Mucosa of descending colon (tissue), 3 donors: ENCODE results near the gene NME4. TPM values are rescaled to one million over a fixed set of nuclear protein-coding genes. Genes with fewer than 3 reads are reported as not detected.
"Not testable (repeated sequence)": the region's sequence is repeated elsewhere in the genome, so short reads cannot be mapped to it uniquely, and the experiment has no call there.

ENCODE experiments used
- ATAC-seq: fragments of 200-7000 bp; cut with Tn5 transposase; one replicate; pipeline ENCODE4 v1.9.1; 2020; ENCODE audit warnings: mild to moderate bottlenecking, moderate library complexity
- DNase-seq, 3 donors: peaks; one replicate each; pipeline ENCODE4 v3.0.0-alpha.2; 2020
- H3K36me3 ChIP-seq: fragments of 200-600 bp; one replicate; pipeline ENCODE4 v1.8.0; 2021; ENCODE audit warnings: low read depth, mild to moderate bottlenecking
- H3K4me1 ChIP-seq: fragments of 200-600 bp; one replicate; pipeline ENCODE4 v1.8.0; 2021; ENCODE audit warnings: low read depth, mild to moderate bottlenecking
- H3K4me3 ChIP-seq: fragments of 200-600 bp; one replicate; pipeline ENCODE4 v1.8.0; 2021; ENCODE audit warnings: mild to moderate bottlenecking
- H3K9me3 ChIP-seq: fragments of 200-600 bp; one replicate; pipeline ENCODE4 v1.8.0; 2021; ENCODE audit warnings: mild to moderate bottlenecking
- intact Hi-C, 2 donors: fragments of 100-400 bp; cut with DNase I in 1 of 2; cut with micrococcal nuclease in 1 of 2; formaldehyde crosslinking; loops; one replicate each; pipeline versions ENCODE4 v1.11.0 to v1.11.1; 2022; cut with DNase I, micrococcal nuclease
- total RNA-seq, 3 donors: library from RNA; stranded (reverse); fragmentation: NEBNext Ultra II Directional in 2 of 3; extraction: Animal tissue kit (Norgen Biotek cat#: 25700) in 2 of 3; gene quantifications; one replicate each; pipeline versions ENCODE4 v1.2.1 to v1.2.4, GENCODE V29; 2021 to 2023
- TF ChIP-seq, protein P1 (sequence below): fragments of 200-600 bp; IDR thresholded peaks from one replicate; pipeline ENCODE4 v1.8.0; 2022; ENCODE audit warnings: antibody characterized with exemption, mild to moderate bottlenecking
- donor health status: DM: no; HTN: no; CAD: no; lungs with moderate emphysema.
- donor health status: DM: no; HTN: no; CAD: no.
- donor health status: DM: no; HTN: yes; CAD: no.

Gene NME4
- total RNA-seq, 3 donors from 2014 or later = 24.5 to 125 (median 43.6) TPM

DNA sequence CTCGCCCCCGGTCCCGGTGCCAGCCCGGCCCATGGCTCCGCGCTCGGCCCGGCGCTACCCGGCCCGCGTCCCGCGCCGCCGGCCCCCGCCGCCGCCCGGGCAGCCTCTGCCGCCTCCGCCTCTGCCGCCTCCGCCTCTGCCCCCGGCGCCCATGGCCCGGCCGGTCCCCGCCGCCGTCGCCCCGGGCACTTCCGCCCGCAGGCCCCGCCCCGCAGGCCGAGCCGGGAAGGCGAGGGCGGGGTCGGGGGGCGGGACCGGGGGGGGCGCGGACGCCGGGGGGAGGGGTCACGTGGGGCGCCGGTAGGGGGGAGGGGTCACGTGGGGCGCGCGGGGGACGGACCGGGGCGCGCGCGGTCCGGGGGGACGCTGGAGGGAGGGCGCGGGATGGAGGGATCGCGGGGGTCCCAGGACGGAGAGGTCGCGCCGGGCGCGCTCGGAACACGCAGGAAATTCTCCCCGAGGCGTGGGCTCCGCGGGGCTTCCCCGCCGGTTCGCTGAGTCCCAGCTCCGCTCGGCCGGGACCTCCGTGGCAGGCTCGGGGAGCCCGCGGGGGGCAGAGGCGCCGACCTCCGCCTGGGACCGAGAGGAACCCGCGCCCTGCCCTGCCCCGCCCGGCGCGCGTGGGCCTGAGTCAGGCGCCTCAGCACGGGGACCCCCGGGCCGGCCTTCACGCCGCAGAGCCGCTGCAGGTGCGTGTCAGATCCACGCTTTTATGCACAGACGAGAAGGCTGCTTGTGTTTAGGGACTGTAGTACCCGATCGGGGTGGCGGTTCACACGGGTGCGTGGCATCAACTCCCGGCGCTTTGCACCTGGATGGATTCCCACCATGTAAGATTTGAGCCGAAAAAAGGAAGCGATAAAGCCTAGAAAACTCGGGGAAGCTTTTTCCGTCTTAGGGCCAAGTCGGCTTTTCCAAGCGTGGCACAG lies 14.9 kb upstream of the NME4 start, which contains the start of gene PGAP6:
TSS of gene PGAP6 (minus strand) at position 190 of the 929 bp plus-strand sequence. CDS start at position 33, 157 bp downstream.
- H3K36me3 ChIP-seq = no peaks in the 10 kb centered on the region
- intact Hi-C loops = no loop called here
- peak within 1 kb of the TSS; percentile 85 for H3K4me3 ChIP-seq
- H3K9me3 ChIP-seq = no peaks in the 10 kb centered on the region
- ATAC-seq (peak; percentile 71), DNase-seq (peak; percentile 74 to 83 (median 80))
- TF ChIP-seq, protein P1, sequence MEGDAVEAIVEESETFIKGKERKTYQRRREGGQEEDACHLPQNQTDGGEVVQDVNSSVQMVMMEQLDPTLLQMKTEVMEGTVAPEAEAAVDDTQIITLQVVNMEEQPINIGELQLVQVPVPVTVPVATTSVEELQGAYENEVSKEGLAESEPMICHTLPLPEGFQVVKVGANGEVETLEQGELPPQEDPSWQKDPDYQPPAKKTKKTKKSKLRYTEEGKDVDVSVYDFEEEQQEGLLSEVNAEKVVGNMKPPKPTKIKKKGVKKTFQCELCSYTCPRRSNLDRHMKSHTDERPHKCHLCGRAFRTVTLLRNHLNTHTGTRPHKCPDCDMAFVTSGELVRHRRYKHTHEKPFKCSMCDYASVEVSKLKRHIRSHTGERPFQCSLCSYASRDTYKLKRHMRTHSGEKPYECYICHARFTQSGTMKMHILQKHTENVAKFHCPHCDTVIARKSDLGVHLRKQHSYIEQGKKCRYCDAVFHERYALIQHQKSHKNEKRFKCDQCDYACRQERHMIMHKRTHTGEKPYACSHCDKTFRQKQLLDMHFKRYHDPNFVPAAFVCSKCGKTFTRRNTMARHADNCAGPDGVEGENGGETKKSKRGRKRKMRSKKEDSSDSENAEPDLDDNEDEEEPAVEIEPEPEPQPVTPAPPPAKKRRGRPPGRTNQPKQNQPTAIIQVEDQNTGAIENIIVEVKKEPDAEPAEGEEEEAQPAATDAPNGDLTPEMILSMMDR = no peak
- H3K4me1 ChIP-seq = peaks cover 18% of the 10 kb centered on the region

DNA sequence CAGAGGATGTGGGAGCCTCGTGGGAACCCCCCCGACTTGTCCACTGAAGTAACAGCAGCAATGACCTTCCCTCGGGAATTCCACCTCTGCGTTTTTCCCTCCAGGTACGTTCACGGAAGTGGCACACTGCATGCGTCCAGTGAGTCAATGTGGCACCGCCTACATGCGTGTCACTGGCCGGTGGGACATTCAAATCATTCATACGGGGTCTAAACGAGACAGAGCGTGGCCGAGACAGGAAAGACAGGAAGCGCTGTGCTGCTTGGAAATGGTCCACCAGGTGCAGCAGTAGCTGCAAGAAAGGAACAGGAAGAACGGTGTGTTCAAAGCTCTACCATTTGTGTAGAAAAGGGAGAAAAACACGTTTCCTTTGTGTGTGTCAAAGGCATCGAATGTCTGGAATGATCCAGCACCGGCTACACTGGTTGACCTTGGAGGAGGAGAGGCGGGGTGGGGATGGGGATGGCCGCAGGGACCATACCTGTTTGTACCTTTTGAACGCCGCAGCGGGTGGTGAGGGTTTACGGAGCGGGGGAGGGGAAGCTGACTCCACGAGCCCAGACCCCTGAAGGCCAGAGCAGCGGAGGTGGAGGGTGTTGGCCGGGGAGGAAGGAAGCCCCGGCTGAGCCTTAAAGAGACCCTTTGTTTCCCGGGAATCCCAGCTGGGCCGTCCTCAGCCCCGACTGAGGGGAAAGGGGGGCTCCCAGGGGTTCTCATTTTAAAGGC lies 13.5 kb upstream of the NME4 start:
- Histone ChIP-seq H3K9me3 (no peaks in the 10 kb centered on the region), H3K36me3 (no peaks in the 10 kb centered on the region), H3K4me1 (peaks cover 18% of the 10 kb centered on the region), H3K4me3 (no peak overlapping the region)
- peak; percentile 78 to 84 (median 80) for DNase-seq
- ATAC-seq = peak; percentile 60
- intact Hi-C loops = no loop called here
- TF ChIP-seq, protein P1 = no peak

DNA sequence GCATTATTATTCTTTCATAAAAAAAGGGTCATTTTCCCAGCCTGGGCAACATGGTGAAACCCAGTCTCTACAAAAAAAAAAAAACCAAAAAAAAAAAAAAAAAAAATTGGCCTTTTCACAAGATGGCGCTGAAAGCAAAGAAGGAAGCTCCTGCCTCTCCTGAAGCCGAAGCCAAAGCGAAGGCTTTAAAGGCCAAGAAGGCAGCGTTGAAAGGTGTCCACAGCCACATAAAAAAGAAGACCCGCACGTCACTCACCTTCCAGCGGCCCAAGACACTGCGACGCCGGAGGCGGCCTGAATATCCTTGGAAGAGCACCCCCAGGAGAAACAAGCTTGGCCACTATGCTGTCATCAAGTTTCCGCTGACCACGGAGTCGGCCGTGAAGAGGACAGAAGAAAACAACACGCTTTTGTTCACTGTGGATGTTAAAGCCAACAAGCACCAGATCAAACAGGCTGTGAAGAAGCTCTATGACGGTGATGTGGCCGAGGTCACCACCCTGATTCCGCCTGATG lies 10.3 kb upstream of the NME4 start:
- no peak for ATAC-seq
- H3K36me3 ChIP-seq = no peaks in the 10 kb centered on the region
- H3K4me1 ChIP-seq = no peaks in the 10 kb centered on the region
- H3K9me3 ChIP-seq = no peaks in the 10 kb centered on the region
- no peak overlapping the region for H3K4me3 ChIP-seq
- intact Hi-C loops = no loop called here
- TF ChIP-seq, protein P1 = no peak
- no peak for DNase-seq

DNA sequence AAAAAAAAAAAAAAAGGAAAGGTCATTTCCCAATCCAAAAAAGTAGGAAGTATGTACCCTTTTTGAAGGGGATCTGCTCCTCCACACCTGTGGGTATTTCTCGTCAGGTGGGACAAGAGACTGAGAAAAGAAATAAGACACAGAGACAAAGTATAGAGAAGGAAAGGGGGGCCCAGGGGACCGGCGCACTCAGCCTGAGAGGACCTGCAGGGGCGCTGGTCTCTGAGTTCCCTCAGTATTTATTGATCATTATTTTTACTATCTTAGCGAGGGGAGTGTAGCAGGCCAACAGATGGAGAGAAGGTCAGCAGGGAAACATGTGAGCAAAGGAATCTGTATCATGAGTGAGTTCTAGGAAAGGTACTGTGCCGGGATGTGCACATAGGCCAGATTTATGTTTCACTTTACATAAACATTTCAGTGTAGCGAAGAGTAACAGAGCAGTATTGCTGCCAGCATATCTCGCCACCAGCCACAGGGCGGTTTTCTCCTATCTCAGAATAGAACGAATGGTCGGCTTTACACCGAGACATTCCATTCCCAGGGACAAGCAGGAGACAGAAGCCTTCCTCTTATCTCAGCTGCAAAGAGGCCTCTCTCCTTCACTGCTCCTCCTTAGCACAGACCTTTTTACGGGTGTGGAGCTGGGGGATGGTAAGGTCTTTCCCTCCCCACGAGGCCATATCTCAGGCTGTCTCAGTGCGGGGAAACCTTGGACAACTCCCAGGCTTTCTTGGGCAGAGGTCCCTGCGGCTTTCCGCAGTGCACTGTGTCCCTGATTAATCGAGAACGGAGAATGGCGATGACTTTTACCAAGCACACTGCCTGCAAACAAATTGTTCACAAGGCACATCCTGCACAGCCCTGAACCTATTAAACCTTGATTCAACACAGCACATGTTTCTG lies 9.0 kb upstream of the NME4 start:
- H3K9me3 ChIP-seq, ATAC-seq, intact Hi-C loops, H3K4me3 ChIP-seq, H3K4me1 ChIP-seq, DNase-seq, H3K36me3 ChIP-seq: not testable (repeated sequence)

DNA sequence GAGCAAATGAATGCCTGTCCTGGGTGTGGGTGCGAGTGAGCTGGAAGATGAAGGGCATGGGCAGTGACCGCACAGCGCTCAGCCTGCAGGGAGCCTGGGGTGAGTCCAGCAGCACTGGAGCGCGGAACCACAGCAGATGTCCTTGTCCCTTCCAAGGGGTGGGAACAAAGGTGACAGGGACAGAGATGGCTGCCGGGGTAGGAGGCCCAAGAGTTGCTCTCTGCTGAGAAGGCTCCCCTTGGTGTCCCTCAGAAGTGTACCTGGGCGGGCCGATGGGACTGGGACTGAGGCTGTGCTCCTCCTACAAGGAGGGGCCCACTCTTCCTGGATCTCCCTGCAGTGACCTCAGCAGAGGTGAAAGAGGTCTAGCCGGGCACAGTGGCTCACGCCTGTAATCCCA lies 7.6 kb upstream of the NME4 start:
- TF ChIP-seq, protein P1 = no peak
- H3K4me1 ChIP-seq = no peaks in the 10 kb centered on the region
- DNase-seq (no peak), ATAC-seq (no peak)
- no peak overlapping the region for H3K4me3 ChIP-seq
- intact Hi-C loops = no loop called here
- no peaks in the 10 kb centered on the region for H3K9me3 ChIP-seq
- H3K36me3 ChIP-seq = no peaks in the 10 kb centered on the region
